Colonic mucosa (tissue), 4 donors: ENCODE results near the gene MYCN. TPM values are rescaled to one million over a fixed set of nuclear protein-coding genes. Genes with fewer than 3 reads are reported as not detected.

Source experiments
- DNase-seq: peaks from one replicate; pipeline ENCODE4 v3.0.0-alpha.2; 2020
- H3K27ac ChIP-seq: fragments of 200-600 bp; one replicate; pipeline ENCODE4 v1.8.0; 2021
- H3K27me3 ChIP-seq: fragments of 200-600 bp; one replicate; pipeline ENCODE4 v1.8.0; 2021
- H3K36me3 ChIP-seq: fragments of 200-600 bp; one replicate; pipeline ENCODE4 v1.8.0; 2021
- H3K4me1 ChIP-seq: fragments of 200-600 bp; one replicate; pipeline ENCODE4 v1.8.0; 2021; ENCODE audit warnings: mild to moderate bottlenecking
- H3K4me3 ChIP-seq: fragments of 200-600 bp; one replicate; pipeline ENCODE4 v1.8.0; 2021
- H3K9ac ChIP-seq, 2 donors: one replicate each; pipeline ENCODE4 v1.7.0; 2013; ENCODE audit warnings: control low read depth in 2 of 2, low read depth in 2 of 2, low read length in 2 of 2
- H3K9me3 ChIP-seq: fragments of 200-600 bp; one replicate; pipeline ENCODE4 v1.8.0; 2021
- intact Hi-C: fragments of 100-400 bp; cut with DNase I; formaldehyde crosslinking; loops from one replicate; pipeline ENCODE4 v1.14.1; 2022
- total RNA-seq, 2 donors: library from RNA; stranded (reverse); fragmentation: NEBNext Ultra II Directional in 1 of 2; extraction: Animal tissue kit (Norgen Biotek cat#: 25700) in 1 of 2; gene quantifications; one replicate each; pipeline ENCODE4 v1.2.1, GENCODE V29; 2021
- TF ChIP-seq, protein P1 (sequence below): fragments of 200-600 bp; IDR thresholded peaks from one replicate; pipeline ENCODE4 v1.8.0; 2022; ENCODE audit warnings: antibody characterized with exemption, mild to moderate bottlenecking
- donor health status: healthy.
- donor health status: DM: no; HTN: no; CAD: no.
- donor health status: DM: no; HTN: no; CAD: no.

MYCN gene
- total RNA-seq, 2 donors from 2014 or later, result 1.5 to 1.7 TPM

DNA sequence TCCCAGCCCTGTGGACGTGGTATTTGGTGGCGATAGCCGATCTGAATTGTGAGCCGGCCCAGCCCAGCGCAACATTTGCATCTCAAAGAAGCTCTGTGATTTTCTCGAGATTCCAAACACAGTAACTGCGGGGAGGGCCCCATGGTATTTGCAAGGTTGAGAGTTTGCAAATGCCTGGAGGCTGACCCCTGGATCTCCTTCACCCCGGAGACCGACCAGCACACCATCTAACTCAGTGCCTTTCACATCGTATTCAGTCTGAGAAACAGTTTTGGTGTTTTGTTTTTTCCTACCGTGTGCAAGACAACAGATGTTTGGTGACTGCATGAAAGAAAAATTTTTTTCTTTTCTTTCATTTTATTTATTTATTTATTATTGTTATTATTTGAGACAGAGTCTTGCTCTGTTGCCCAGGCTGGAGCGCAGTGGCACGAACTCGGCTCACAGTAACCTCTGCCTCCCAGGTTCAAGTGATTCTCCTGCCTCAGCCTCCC lies 40.3 kb downstream of the MYCN start:
- no peak overlapping the region for H3K27ac ChIP-seq
- intact Hi-C loops, result no loop called here
- no peaks in the 10 kb centered on the region for H3K27me3 ChIP-seq
- no peaks in the 10 kb centered on the region for H3K36me3 ChIP-seq
- H3K4me3 ChIP-seq, result no peak overlapping the region
- no peaks in the 10 kb centered on the region for H3K4me1 ChIP-seq
- no peak overlapping the region for H3K9ac ChIP-seq
- TF ChIP-seq, protein P1, sequence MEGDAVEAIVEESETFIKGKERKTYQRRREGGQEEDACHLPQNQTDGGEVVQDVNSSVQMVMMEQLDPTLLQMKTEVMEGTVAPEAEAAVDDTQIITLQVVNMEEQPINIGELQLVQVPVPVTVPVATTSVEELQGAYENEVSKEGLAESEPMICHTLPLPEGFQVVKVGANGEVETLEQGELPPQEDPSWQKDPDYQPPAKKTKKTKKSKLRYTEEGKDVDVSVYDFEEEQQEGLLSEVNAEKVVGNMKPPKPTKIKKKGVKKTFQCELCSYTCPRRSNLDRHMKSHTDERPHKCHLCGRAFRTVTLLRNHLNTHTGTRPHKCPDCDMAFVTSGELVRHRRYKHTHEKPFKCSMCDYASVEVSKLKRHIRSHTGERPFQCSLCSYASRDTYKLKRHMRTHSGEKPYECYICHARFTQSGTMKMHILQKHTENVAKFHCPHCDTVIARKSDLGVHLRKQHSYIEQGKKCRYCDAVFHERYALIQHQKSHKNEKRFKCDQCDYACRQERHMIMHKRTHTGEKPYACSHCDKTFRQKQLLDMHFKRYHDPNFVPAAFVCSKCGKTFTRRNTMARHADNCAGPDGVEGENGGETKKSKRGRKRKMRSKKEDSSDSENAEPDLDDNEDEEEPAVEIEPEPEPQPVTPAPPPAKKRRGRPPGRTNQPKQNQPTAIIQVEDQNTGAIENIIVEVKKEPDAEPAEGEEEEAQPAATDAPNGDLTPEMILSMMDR, result no peak
- no peak for DNase-seq
- H3K9me3 ChIP-seq, result no peaks in the 10 kb centered on the region

DNA sequence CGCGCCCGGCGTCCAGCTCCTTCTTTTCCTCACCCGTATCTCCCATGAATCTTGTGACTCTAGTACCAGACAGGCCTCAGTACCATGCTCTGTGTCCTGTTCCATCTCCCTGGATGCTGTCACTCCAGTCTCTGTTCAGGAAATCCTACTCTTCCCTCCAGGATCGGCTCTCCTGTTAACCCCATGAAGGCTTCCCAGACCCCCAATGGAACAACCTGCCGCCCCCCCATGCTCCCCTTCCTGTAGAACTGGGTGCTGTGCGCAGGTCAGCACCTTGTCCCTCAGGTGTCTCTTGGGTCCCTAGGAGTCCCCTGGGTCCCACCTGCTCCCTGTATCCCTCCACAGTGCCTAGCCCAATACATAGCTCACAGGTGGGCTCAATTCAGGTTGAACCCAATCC lies 41.3 kb downstream of the MYCN start:
- Histone ChIP-seq H3K9me3 (no peaks in the 10 kb centered on the region), H3K27ac (no peak overlapping the region), H3K27me3 (no peaks in the 10 kb centered on the region), H3K4me3 (no peak overlapping the region), H3K9ac (no peak overlapping the region), H3K4me1 (no peaks in the 10 kb centered on the region), H3K36me3 (no peaks in the 10 kb centered on the region)
- no peak for DNase-seq
- TF ChIP-seq, protein P1, result no peak
- intact Hi-C loops, result no loop called here

DNA sequence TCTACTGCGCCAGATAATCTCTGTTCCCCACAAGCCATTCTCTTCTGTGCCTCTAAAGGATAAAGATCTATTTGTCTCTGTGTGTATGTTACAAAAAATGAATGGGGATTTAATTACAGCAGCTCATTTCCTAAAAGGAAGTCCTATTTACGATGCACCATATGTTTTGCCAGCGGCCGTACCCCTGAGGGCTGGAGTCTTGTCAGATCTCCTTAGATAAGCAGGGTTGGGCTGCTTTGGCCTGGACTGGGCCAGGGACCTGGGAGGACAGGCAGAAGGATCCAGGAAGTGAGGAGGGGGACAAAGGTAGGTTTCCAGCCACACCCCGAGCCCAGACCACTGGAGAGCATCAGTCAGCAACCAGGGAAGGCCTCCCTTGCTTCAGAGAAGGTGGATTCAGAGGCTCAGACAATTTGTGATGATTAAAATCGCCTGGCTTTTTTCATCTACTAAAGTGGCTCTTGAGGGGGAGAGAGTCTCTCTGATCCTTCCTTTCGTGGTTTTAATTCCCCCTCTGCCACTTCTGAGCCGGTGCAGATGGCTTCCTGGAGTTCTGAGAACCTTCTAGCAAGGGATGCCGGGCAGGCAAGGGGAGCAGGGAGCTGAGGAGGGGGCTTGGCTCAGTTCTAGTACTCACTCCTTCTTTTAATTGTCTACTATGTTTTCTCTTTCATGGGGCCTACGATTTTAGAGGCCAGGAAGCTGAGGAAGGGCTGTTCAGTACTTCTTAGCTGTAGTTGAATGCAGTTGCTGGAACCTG lies 42.1 kb downstream of the MYCN start:
- no peaks in the 10 kb centered on the region for H3K27me3 ChIP-seq
- TF ChIP-seq, protein P1, result no peak
- no peaks in the 10 kb centered on the region for H3K4me1 ChIP-seq
- H3K4me3 ChIP-seq, result no peak overlapping the region
- intact Hi-C loops, result no loop called here
- H3K36me3 ChIP-seq, result no peaks in the 10 kb centered on the region
- no peak overlapping the region for H3K9ac ChIP-seq
- H3K27ac ChIP-seq, result no peak overlapping the region
- H3K9me3 ChIP-seq, result no peaks in the 10 kb centered on the region
- no peak for DNase-seq

DNA sequence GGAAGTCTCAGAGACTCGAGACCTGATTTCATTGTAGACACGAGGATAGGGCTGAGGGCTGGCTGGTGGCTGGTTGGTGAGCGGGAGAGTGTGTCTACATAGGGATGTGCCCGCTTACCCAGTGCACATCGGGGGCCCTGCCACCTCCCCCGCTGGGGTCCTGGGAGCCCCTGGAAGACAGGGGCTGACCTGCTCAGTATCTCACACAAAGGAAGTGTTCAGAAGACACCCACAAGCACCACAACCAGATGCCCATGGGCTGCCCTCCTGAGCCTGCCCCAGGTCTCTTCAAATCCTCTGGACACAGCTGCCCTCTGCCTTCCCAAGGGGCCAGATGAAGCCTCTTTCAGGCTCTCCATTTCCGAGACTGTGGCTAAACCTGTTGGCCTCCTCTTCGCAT lies 43.1 kb downstream of the MYCN start:
- H3K9me3 ChIP-seq, result no peaks in the 10 kb centered on the region
- TF ChIP-seq, protein P1, result no peak
- intact Hi-C loops, result no loop called here
- no peaks in the 10 kb centered on the region for H3K27me3 ChIP-seq
- H3K4me1 ChIP-seq, result no peaks in the 10 kb centered on the region
- DNase-seq, result no peak
- no peak overlapping the region for H3K4me3 ChIP-seq
- no peak overlapping the region for H3K27ac ChIP-seq
- H3K9ac ChIP-seq, result no peak overlapping the region
- H3K36me3 ChIP-seq, result no peaks in the 10 kb centered on the region

DNA sequence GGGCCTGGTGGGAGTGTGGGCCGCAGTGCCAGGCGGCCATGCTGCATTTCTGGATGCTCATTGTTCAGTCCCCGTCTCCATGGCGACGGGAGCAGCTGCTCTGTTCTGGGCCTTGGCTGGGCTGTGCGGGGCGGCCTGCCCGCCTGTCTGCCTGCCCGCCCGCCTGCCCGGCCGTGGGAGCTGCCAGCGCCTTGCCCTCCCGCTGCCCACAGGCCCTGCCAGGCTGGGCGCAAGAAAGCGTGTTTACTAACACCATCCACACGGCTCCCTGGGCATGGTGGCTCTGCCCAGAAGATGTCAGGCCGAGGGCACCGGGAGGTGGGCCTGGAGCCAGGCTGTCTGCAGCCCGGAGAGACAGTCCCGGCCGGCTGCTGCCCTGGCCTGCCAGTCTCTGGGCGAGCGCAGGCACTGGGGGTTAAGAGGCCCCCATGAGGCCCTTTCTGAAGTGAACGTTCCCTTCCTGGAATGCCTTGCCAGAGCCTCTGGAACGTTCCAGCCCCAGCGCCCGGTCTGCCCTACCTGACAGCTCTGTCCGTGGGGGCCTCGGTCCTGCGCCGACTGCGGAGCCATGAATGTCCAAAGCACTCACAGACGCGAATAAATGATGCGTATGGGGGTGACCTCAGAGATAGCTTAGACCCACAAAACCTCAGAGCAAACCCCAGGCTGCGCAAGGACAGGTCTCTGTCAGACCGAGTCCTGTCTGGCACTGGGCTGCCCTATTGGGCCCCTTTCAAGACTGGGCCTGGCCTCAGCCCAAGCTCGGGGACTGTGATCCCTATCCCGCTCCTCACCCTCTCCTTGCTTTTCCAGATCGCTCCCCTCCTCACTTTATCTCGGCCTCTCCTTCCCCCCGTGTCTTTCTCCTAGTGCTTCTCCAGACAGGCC lies 44.3 kb downstream of the MYCN start:
- no peaks in the 10 kb centered on the region for H3K36me3 ChIP-seq
- intact Hi-C loops, result no loop called here
- no peaks in the 10 kb centered on the region for H3K4me1 ChIP-seq
- no peak for DNase-seq
- H3K27me3 ChIP-seq, result no peaks in the 10 kb centered on the region
- H3K27ac ChIP-seq, result no peak overlapping the region
- no peak overlapping the region for H3K4me3 ChIP-seq
- TF ChIP-seq, protein P1, result no peak
- H3K9me3 ChIP-seq, result no peaks in the 10 kb centered on the region
- H3K9ac ChIP-seq, result no peak overlapping the region
